IMR-90 (cell line): Measurements from ENCODE around the gene NPHP4.

Experiments
- CEBPB ChIP-seq: IDR thresholded peaks from 2 replicates; pipeline ENCODE4 v1.6.1; 2012; ENCODE audit warnings: low read depth, low read length, improper control_type of control experiment
- CTCF ChIP-seq: conservative IDR thresholded peaks from 2 replicates; pipeline ENCODE4 v1.5.1; 2012; ENCODE audit warnings: mild to moderate bottlenecking, low read depth, low read length, improper control_type of control experiment
- MAZ ChIP-seq: IDR thresholded peaks from 2 replicates; pipeline ENCODE4 v1.6.1; 2012; ENCODE audit warnings: low read depth, mild to moderate bottlenecking, low read length, improper control_type of control experiment, moderate library complexity, borderline replicate concordance
- POLR2A ChIP-seq: IDR thresholded peaks from 2 replicates; pipeline ENCODE4 v1.6.1; 2012; ENCODE audit warnings: mild to moderate bottlenecking, low read depth, low read length
- RCOR1 ChIP-seq: IDR thresholded peaks from 2 replicates; pipeline ENCODE4 v1.6.1; 2012; ENCODE audit warnings: mild to moderate bottlenecking, low read length, improper control_type of control experiment; ENCODE audit not compliant: insufficient replicate concordance
- TF ChIP-seq, protein P1 (sequence below): fragments of 150-350 bp; IDR thresholded peaks from 2 replicates; pipeline ENCODE4 v1.6.1; 2016; ENCODE audit warnings: low read depth, mild to moderate bottlenecking, low read length, moderate library complexity, borderline replicate concordance
- TF ChIP-seq, protein P2 (sequence below): fragments of 150-350 bp; IDR thresholded peaks from 2 replicates; pipeline ENCODE4 v1.6.1; 2017; ENCODE audit warnings: mild to moderate bottlenecking, antibody characterized with exemption, low read length, low read depth

GRCh38 chr1:6008696-6009095, 16.5 kb upstream of the NPHP4 start:
- no peak for TF ChIP-seq CTCF
- TF ChIP-seq, protein P1, sequence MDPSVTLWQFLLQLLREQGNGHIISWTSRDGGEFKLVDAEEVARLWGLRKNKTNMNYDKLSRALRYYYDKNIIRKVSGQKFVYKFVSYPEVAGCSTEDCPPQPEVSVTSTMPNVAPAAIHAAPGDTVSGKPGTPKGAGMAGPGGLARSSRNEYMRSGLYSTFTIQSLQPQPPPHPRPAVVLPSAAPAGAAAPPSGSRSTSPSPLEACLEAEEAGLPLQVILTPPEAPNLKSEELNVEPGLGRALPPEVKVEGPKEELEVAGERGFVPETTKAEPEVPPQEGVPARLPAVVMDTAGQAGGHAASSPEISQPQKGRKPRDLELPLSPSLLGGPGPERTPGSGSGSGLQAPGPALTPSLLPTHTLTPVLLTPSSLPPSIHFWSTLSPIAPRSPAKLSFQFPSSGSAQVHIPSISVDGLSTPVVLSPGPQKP: no peak
- no peak for TF ChIP-seq MAZ
- no peak for TF ChIP-seq POLR2A
- no peak for TF ChIP-seq CEBPB
- TF ChIP-seq, protein P2, sequence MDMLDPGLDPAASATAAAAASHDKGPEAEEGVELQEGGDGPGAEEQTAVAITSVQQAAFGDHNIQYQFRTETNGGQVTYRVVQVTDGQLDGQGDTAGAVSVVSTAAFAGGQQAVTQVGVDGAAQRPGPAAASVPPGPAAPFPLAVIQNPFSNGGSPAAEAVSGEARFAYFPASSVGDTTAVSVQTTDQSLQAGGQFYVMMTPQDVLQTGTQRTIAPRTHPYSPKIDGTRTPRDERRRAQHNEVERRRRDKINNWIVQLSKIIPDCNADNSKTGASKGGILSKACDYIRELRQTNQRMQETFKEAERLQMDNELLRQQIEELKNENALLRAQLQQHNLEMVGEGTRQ: no peak
- no peak for TF ChIP-seq RCOR1
